ENCODE data around the gene VMP1. TPM values are rescaled to one million over a fixed set of nuclear protein-coding genes. Genes with fewer than 3 reads are reported as not detected.

Gene VMP1
- total and polyA plus RNA-seq, 2 of the 4 experiments (the other 2 are of a cell fraction): 89.8 to 197 TPM

DNA sequence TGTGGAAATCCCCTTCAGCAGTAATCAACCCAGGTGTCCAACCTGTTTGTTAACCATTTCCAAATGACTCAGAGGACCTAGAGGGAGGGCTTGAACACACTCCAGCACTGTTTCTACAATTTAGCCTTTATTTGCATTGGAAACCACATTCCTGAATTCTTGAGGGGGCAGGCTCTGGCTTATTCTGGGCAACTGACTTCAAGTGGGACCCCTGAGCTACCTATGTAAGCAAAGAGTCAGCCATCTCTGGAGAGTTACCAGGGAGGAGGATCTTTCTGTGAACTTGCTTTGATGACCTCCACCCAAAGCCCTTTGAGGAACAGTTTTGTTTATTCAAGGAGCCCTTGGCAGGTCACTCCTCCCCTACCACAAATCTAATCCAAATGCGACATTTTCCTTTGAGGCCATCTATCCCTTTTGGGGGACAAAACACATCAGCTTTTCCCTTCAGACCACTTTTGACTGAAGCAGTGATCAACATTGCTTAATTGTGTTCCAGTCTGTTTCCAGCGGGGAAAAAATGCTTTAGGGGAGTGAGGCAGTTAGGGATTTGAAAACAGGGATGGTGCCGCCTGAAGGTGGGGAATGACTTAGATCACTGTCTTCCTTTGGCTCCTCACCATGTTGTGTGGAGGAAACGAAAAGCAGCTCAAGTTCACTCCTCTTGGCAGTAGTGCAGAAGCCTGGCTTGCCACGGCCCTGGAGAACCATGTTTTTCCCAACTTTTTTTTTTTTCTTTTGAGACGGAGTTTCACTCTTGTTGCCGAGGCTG lies 139.1 kb downstream of the VMP1 start (continued):
- TF ChIP-seq MXI1 (IDR thresholded peaks at IDR 0.05; ENCODE audit: borderline replicate concordance, low read depth, low read length) (no peak), BHLHE40 (IDR thresholded peaks at IDR 0.05; ENCODE audit: low read depth, low read length) (no peak)

GRCh38 chr17:59848385-59848668 lies 140.9 kb downstream of the VMP1 start:
- no TSS peak for BruUV-seq (replicated peaks)
- no CpG with 5 or more reads among the region's 6 CpGs for WGBS, 2 experiments (ENCODE audit: extremely low coverage in 2 of 2, insufficient read length in 1 of 2)
- DNase-seq: no peak
- ChIA-PET POLR2A (ENCODE audit: unreplicated experiment) (interaction anchor here (0.6 to 2.4 kb wide), 2 partner anchors 11 to 12 kb away, joined by 8 to 13 read pairs; no protein-coding TSS in a partner anchor), CTCF (no interaction called here)
- Histone ChIP-seq H3K9ac (ENCODE audit: low read depth, low read length) (no peak overlapping the region), H2AK9ac (replicated peaks; ENCODE audit: low read depth, low read length, poor library complexity) (no peak overlapping the region), H3K4me2 (ENCODE audit: low read depth, low read length) (no peak overlapping the region), H4K8ac (ENCODE audit: low read depth in 2 of 2, low read length in 2 of 2) (0 out of 4 replicates have a peak overlapping the region, but pooled peaks of 1 of the 2 experiments have one; percentile 38), H4K91ac (ENCODE audit: insufficient read depth, low read depth, low read length) (peak overlapping the region; percentile 25), H3K27ac (ENCODE audit: insufficient read depth, low read length) (peak overlapping the region; percentile 78; the same call in 1 of the 2 replicates), H2BK15ac (ENCODE audit: low read depth, low read length) (no peak overlapping the region; the same call in 2 of the 3 replicates), H3K27me3 (ENCODE audit: control insufficient read depth, insufficient read depth, low read length) (no peaks in the 10 kb centered on the region), H3K23ac (ENCODE audit: low read depth, low read length) (no peak overlapping the region), H3K9me3 (ENCODE audit: control insufficient read depth, insufficient read depth, low read length) (no peaks in the 10 kb centered on the region), H2AK5ac (ENCODE audit: low read depth, low read length) (peak overlapping the region; percentile 46; the same call in 1 of the 2 replicates), H3K4me3 (ENCODE audit: insufficient read depth, low read depth, low read length) (no peak overlapping the region), H3K79me1 (ENCODE audit: low read depth in 1 of 2, low read length in 2 of 2) (peaks cover 4 to 18% of the 10 kb centered on the region in 2 experiments; a peak in 2 of 4 replicates), H3K4ac (ENCODE audit: low read depth, low read length) (peak overlapping the region; percentile 51; the same call in 1 of the 2 replicates), H2BK120ac (ENCODE audit: low read depth, low read length) (peak overlapping the region; percentile 65), H3K14ac (replicated peaks; ENCODE audit: low read depth, low read length) (no peak overlapping the region), H3K18ac (ENCODE audit: low read depth, low read length) (peak overlapping the region; percentile 56; the same call in 1 of the 2 replicates), H4K20me1 (ENCODE audit: insufficient read depth, low read length) (peaks cover 22% of the 10 kb centered on the region; the same call in 1 of the 2 replicates), H2BK5ac (ENCODE audit: low read depth, low read length, poor library complexity, severe bottlenecking) (peak overlapping the region; percentile 55), H4K5ac (ENCODE audit: low read depth, low read length) (peak overlapping the region; percentile 36; the same call in 1 of the 2 replicates), H3K4me1 (ENCODE audit: control insufficient read depth, insufficient read depth, low read length) (peaks cover 24% of the 10 kb centered on the region), H3K36me3 (ENCODE audit: control insufficient read depth, insufficient read depth, low read length) (no peaks in the 10 kb centered on the region), H2AFZ (replicated peaks; ENCODE audit: low read length, poor library complexity) (no peak overlapping the region), H2BK20ac (ENCODE audit: low read depth, low read length) (no peak overlapping the region), H3K56ac (ENCODE audit: extremely low read depth, insufficient read depth, low read length) (no peak overlapping the region), H3K9me1 (ENCODE audit: insufficient read depth, low read length) (peaks cover 16% of the 10 kb centered on the region)
- intact Hi-C loops (cut with micrococcal nuclease) (no loop called here), dilution Hi-C loops (cut with HindIII; ENCODE audit: low sequenced_read_pairs, unreplicated experiment) (no loop called here), in situ Hi-C loops (cut with MboI; ENCODE audit: low sequenced_read_pairs) (no loop called here)
- TF ChIP-seq RCOR1 (IDR thresholded peaks at IDR 0.05; ENCODE audit: insufficient replicate concordance, low read length): no peak
- no peak for TF ChIP-seq MAFK (IDR thresholded peaks at IDR 0.05; ENCODE audit: low read depth, low read length)
- TF ChIP-seq BHLHE40 (IDR thresholded peaks at IDR 0.05; ENCODE audit: low read depth, low read length): no peak
- TF ChIP-seq, protein P1, sequence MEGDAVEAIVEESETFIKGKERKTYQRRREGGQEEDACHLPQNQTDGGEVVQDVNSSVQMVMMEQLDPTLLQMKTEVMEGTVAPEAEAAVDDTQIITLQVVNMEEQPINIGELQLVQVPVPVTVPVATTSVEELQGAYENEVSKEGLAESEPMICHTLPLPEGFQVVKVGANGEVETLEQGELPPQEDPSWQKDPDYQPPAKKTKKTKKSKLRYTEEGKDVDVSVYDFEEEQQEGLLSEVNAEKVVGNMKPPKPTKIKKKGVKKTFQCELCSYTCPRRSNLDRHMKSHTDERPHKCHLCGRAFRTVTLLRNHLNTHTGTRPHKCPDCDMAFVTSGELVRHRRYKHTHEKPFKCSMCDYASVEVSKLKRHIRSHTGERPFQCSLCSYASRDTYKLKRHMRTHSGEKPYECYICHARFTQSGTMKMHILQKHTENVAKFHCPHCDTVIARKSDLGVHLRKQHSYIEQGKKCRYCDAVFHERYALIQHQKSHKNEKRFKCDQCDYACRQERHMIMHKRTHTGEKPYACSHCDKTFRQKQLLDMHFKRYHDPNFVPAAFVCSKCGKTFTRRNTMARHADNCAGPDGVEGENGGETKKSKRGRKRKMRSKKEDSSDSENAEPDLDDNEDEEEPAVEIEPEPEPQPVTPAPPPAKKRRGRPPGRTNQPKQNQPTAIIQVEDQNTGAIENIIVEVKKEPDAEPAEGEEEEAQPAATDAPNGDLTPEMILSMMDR (conservative IDR thresholded peaks at IDR 0.05; ENCODE audit: low read depth, low read length): no peak
- TF ChIP-seq POLR2A (IDR thresholded peaks at IDR 0.05; ENCODE audit: low read depth, low read length): no peak
- no peak for TF ChIP-seq CHD1 (IDR thresholded peaks at IDR 0.05; ENCODE audit: low read depth, low read length)
- ATAC-seq (ENCODE audit: low read depth): no peak

Data from IMR-90 (cell line).